Stimulated activated CD4-positive, alpha-beta T cell treated with anti-CD3 and anti-CD28 coated beads, TNF-alpha, amount 100 ng/mL, for 4 hours (primary cell): ENCODE data around the gene SKA1.
"Not testable (repeated sequence)": the region's sequence is repeated elsewhere in the genome, so short reads cannot be mapped to it uniquely, and the experiment has no call there.

Experiments
- DNase-seq, 3 experiments: peaks; one replicate each; pipeline ENCODE4 v3.0.0-alpha.2; 2020; ENCODE audit warnings: low read depth in 3 of 3

SKA1 gene

GRCh38 chr18:50395093-50395492 is 20.2 kb downstream of the SKA1 start:
- no peak for DNase-seq

GRCh38 chr18:50396005-50396660 is 21.3 kb downstream of the SKA1 start:
- DNase-seq = no peak

- DNase-seq = no peak
Measured at GRCh38 chr18:50397023-50397422, 22.2 kb downstream of the SKA1 start.

- no peak for DNase-seq
Measured at GRCh38 chr18:50398099-50398498, 23.3 kb downstream of the SKA1 start.

GRCh38 chr18:50398947-50399346 is 24.1 kb downstream of the SKA1 start:
- DNase-seq = no peak

GRCh38 chr18:50399582-50399981 is 24.7 kb downstream of the SKA1 start:
- DNase-seq = no peak

GRCh38 chr18:50400438-50400837 is 25.6 kb downstream of the SKA1 start:
- DNase-seq = not testable (repeated sequence)

- DNase-seq = no peak
Measured at GRCh38 chr18:50401295-50401694, 26.4 kb downstream of the SKA1 start.

GRCh38 chr18:50401888-50402287 is 27.0 kb downstream of the SKA1 start:
- no peak for DNase-seq

- not testable (repeated sequence) for DNase-seq
Measured at GRCh38 chr18:50404752-50405581, 30.1 kb downstream of the SKA1 start.

GRCh38 chr18:50405582-50406271 is 30.9 kb downstream of the SKA1 start:
- DNase-seq = no peak

GRCh38 chr18:50409236-50409635 is 34.4 kb downstream of the SKA1 start:
- no peak for DNase-seq

- no peak for DNase-seq
Measured at GRCh38 chr18:50410008-50410407, 35.2 kb downstream of the SKA1 start.

GRCh38 chr18:50410894-50411293 is 36.0 kb downstream of the SKA1 start:
- no peak for DNase-seq

- DNase-seq = not testable (repeated sequence)
Measured at GRCh38 chr18:50416832-50417231, 42.0 kb downstream of the SKA1 start.

GRCh38 chr18:50417705-50418104 is 42.9 kb downstream of the SKA1 start:
- not testable (repeated sequence) for DNase-seq

GRCh38 chr18:50418650-50419049 is 43.8 kb downstream of the SKA1 start:
- DNase-seq = no peak

GRCh38 chr18:50422286-50422898 is 47.5 kb downstream of the SKA1 start:
- DNase-seq = no peak

- DNase-seq = no peak
Measured at GRCh38 chr18:50424877-50425690, 50.2 kb downstream of the SKA1 start.

GRCh38 chr18:50427896-50428295 is 53.0 kb downstream of the SKA1 start:
- no peak for DNase-seq

- no peak for DNase-seq
Measured at GRCh38 chr18:50428531-50429206, 53.8 kb downstream of the SKA1 start.
